Neural progenitor cell (in vitro differentiated cells): ENCODE measurements around the gene PLXNC1.

Experiments
- EZH2 ChIP-seq: fragments of 200-600 bp; sonication (generic); IDR thresholded peaks from 2 replicates; pipeline ENCODE4 v1.6.1; 2017; ENCODE audit warnings: antibody characterized with exemption, mild to moderate bottlenecking, moderate library complexity
- TF ChIP-seq, protein P1 (sequence below): fragments of 200-600 bp; sonication (generic); IDR thresholded peaks from 2 replicates; pipeline ENCODE4 v1.5.1; 2017; ENCODE audit warnings: antibody characterized with exemption, mild to moderate bottlenecking

DNA sequence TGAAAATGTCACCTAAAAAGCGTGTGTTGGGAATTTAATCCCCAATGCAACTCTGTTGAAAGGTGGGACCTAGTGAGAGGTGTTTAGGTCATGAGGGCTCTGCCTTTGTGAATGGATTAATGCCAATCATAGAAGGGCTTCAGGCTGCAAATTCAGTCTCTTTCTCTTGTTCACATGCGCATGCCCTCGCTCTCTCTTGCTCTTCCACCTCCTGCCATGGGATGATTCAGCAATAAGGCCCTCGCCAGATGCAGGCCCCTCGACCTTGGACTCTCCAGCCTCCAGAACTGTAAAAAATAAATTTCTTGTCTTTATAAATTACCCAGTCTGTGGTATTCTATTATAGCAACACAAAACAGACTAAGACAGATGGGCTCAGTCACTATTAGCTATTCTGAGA is 55.4 kb downstream of the PLXNC1 start:
- TF ChIP-seq, protein P1, sequence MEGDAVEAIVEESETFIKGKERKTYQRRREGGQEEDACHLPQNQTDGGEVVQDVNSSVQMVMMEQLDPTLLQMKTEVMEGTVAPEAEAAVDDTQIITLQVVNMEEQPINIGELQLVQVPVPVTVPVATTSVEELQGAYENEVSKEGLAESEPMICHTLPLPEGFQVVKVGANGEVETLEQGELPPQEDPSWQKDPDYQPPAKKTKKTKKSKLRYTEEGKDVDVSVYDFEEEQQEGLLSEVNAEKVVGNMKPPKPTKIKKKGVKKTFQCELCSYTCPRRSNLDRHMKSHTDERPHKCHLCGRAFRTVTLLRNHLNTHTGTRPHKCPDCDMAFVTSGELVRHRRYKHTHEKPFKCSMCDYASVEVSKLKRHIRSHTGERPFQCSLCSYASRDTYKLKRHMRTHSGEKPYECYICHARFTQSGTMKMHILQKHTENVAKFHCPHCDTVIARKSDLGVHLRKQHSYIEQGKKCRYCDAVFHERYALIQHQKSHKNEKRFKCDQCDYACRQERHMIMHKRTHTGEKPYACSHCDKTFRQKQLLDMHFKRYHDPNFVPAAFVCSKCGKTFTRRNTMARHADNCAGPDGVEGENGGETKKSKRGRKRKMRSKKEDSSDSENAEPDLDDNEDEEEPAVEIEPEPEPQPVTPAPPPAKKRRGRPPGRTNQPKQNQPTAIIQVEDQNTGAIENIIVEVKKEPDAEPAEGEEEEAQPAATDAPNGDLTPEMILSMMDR, result no peak
- TF ChIP-seq EZH2, result no peak
